Measurements from ENCODE around the gene IFT80.

GRCh38 chr3:160218136-160218535 is 180.9 kb downstream of the IFT80 start:
- no peak for TF ChIP-seq CTCF (optimal IDR thresholded peaks at IDR 0.05 in 1 of 3, IDR thresholded peaks at IDR 0.05 in 1 of 3, conservative IDR thresholded peaks at IDR 0.05 in 1 of 3; ENCODE audit: extremely low read depth in 1 of 3, insufficient read depth in 2 of 3, low read length in 3 of 3)
- no peak for TF ChIP-seq EZH2 (IDR thresholded peaks at IDR 0.05; ENCODE audit: low read length)

Measured in keratinocyte (primary cell).